C4-2B (cell line): ENCODE results near the gene LYZ.

ENCODE experiments used
- CTCF ChIP-seq: fragments of 450-650 bp; conservative IDR thresholded peaks from 2 replicates; pipeline ENCODE4 v1.5.1; 2017; ENCODE audit warnings: mild to moderate bottlenecking
- ZFX ChIP-seq: fragments of 450-650 bp; IDR thresholded peaks from 2 replicates; pipeline ENCODE4 v1.6.1; 2017

GRCh38 chr12:69343885-69344612, 4.1 kb upstream of the LYZ start:
- TF ChIP-seq CTCF = no peak
- no peak for TF ChIP-seq ZFX
